ENCODE measurements around the gene ROBO1. TPM values are rescaled to one million over a fixed set of nuclear protein-coding genes. Genes with fewer than 3 reads are reported as not detected.

ROBO1 gene
- total and polyA plus RNA-seq, 2 of the 8 experiments (the other 6 are each of a cell fraction or from before 2014, with no cell fraction given) = 51.4 to 91.0 TPM

DNA sequence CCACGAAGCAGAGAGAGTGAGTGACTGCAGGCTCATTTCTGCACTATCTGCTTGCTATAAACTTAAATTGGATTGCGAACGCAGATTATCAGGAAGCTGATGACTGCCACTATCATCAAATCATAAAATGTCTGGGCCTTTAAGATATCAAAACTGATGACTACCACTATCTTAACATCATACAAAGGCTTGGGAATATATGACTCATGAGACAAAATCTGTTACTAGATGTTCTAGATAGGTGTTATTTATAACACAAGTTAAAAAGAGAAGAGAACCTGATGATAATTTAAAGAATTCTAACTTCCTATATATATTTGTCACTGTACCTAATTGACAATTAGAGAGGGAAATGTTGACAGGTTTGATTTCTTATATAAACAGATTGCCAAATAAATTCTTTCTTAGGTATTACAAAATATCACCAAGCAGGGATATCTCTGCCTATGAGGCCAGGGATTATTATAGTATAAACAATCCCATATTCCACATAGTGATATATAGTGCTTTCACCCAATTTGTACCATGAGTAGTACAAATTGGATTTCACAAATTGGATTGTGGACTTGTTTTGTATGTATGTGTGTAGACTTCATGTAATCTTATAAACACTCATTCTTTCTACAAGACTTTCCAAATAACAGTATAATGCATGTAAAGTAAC, 1157.2 kb downstream of the ROBO1 start (continued):
- TF ChIP-seq, protein P1, sequence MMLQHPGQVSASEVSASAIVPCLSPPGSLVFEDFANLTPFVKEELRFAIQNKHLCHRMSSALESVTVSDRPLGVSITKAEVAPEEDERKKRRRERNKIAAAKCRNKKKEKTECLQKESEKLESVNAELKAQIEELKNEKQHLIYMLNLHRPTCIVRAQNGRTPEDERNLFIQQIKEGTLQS (IDR thresholded peaks at IDR 0.05; ENCODE audit: insufficient read depth, low read depth, low read length) = no peak
- no peak for TF ChIP-seq KDM1A (IDR thresholded peaks at IDR 0.05; ENCODE audit: borderline replicate concordance, low read length)
- TF ChIP-seq, protein P2, sequence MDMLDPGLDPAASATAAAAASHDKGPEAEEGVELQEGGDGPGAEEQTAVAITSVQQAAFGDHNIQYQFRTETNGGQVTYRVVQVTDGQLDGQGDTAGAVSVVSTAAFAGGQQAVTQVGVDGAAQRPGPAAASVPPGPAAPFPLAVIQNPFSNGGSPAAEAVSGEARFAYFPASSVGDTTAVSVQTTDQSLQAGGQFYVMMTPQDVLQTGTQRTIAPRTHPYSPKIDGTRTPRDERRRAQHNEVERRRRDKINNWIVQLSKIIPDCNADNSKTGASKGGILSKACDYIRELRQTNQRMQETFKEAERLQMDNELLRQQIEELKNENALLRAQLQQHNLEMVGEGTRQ (IDR thresholded peaks at IDR 0.05; ENCODE audit: low read length) = no peak
- TF ChIP-seq, protein P3, sequence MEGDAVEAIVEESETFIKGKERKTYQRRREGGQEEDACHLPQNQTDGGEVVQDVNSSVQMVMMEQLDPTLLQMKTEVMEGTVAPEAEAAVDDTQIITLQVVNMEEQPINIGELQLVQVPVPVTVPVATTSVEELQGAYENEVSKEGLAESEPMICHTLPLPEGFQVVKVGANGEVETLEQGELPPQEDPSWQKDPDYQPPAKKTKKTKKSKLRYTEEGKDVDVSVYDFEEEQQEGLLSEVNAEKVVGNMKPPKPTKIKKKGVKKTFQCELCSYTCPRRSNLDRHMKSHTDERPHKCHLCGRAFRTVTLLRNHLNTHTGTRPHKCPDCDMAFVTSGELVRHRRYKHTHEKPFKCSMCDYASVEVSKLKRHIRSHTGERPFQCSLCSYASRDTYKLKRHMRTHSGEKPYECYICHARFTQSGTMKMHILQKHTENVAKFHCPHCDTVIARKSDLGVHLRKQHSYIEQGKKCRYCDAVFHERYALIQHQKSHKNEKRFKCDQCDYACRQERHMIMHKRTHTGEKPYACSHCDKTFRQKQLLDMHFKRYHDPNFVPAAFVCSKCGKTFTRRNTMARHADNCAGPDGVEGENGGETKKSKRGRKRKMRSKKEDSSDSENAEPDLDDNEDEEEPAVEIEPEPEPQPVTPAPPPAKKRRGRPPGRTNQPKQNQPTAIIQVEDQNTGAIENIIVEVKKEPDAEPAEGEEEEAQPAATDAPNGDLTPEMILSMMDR (IDR thresholded peaks at IDR 0.05; ENCODE audit: control extremely low read depth in 1 of 3, insufficient read depth in 1 of 3, low read depth in 1 of 3, low read length in 3 of 3) = no peak
